Stimulated activated naive B cell treated with anti-CD40 and anti-IgM and Interleukin-4, amounts not matched to agents 10 μg/mL and 1 μg/mL and 100 μg/mL, for 72 hours (primary cell): ENCODE measurements around the gene FNDC5.

Experiments
- ATAC-seq, 2 donors: fragments of 150-1000 bp; cut with Tn5 transposase; replicated peaks; 2 replicates each; pipeline ENCODE4 v1.10.0; 2021; ENCODE audit warnings: moderate library complexity in 1 of 2
- DNase-seq: peaks from one replicate; pipeline ENCODE4 v3.0.0; 2021
- H3K27ac Mint-ChIP-seq: one replicate; pipeline ENCODE4 v1.8.0; 2022; ENCODE audit warnings: mild to moderate bottlenecking, mixed read lengths
- H3K27me3 Mint-ChIP-seq, 2 donors: one replicate each; pipeline ENCODE4 v1.8.0; 2022; ENCODE audit warnings: mixed read lengths in 2 of 2
- H3K36me3 Mint-ChIP-seq, 2 donors: one replicate each; pipeline ENCODE4 v1.8.0; 2022; ENCODE audit warnings: mixed read lengths in 2 of 2, mild to moderate bottlenecking in 1 of 2
- H3K4me1 Mint-ChIP-seq, 2 donors: one replicate each; pipeline ENCODE4 v1.8.0; 2022; ENCODE audit warnings: mixed read lengths in 2 of 2, mild to moderate bottlenecking in 1 of 2
- H3K4me3 Mint-ChIP-seq, 2 donors: one replicate each; pipeline ENCODE4 v1.8.0; 2022; ENCODE audit warnings: mild to moderate bottlenecking in 2 of 2, mixed read lengths in 2 of 2, moderate library complexity in 1 of 2
- H3K9me3 Mint-ChIP-seq, 2 donors: one replicate each; pipeline ENCODE4 v1.8.0; 2022; ENCODE audit warnings: mixed read lengths in 2 of 2, mild to moderate bottlenecking in 1 of 2

The FNDC5 gene

GRCh38 chr1:32871364-32872191, 866 bp upstream of the FNDC5 start:
- ATAC-seq (peak in 1 of 2 donors; percentile 18), DNase-seq (no peak)
- peaks cover 14 to 16% of the 10 kb centered on the region in 2 donors for H3K36me3 Mint-ChIP-seq
- H3K27me3 Mint-ChIP-seq, result peaks cover 46 to 55% of the 10 kb centered on the region in 2 donors
- H3K4me1 Mint-ChIP-seq, result peaks cover 27 to 48% of the 10 kb centered on the region in 2 donors
- H3K9me3 Mint-ChIP-seq, result no peaks in the 10 kb centered on the region
- H3K27ac Mint-ChIP-seq, result no peak overlapping the region
- H3K4me3 Mint-ChIP-seq, result peak overlapping the region; percentile 75 to 80

DNA sequence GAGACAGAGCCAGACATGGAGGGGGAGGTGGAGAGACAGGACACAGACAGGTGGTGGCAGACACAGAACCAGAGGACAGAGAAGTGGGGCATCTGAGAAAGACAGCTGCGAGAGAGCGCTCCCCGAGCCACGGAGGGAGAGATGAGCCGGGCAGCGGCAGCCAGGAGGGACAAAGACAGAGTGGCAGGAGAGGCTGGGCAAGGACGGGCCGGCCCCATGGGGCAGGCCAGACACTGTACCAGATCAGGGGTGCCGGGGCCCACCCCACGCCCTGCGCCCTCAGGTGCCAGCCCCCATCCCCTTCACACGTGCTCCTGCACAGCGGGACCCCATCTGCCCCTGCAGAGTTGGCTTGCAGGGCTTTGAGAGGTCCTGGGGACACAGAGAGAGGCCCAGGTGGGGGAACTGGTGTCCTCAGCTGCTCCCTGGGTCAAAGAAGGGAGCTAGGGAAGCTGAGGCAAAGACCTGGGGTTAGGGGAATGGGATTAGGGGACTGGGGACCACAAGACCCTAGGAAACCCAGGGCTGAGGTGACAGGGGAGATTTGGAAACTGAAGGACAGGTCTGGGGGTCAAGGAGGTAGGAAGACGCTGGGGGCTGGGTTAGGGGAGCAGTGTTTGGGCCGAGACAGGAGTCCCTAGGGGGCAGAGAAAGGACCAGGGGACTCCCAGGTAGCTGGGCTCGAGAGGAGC, 643 bp downstream of the FNDC5 start:
- peaks cover 15 to 34% of the 10 kb centered on the region in 2 donors for H3K4me1 Mint-ChIP-seq
- H3K27ac Mint-ChIP-seq, result peak overlapping the region; percentile 63
- peaks cover 19 to 20% of the 10 kb centered on the region in 2 donors for H3K36me3 Mint-ChIP-seq
- no peaks in the 10 kb centered on the region for H3K9me3 Mint-ChIP-seq
- ATAC-seq (no peak), DNase-seq (no peak)
- peaks cover 34 to 41% of the 10 kb centered on the region in 2 donors for H3K27me3 Mint-ChIP-seq
- H3K4me3 Mint-ChIP-seq, result peak overlapping the region; percentile 80 to 81

DNA sequence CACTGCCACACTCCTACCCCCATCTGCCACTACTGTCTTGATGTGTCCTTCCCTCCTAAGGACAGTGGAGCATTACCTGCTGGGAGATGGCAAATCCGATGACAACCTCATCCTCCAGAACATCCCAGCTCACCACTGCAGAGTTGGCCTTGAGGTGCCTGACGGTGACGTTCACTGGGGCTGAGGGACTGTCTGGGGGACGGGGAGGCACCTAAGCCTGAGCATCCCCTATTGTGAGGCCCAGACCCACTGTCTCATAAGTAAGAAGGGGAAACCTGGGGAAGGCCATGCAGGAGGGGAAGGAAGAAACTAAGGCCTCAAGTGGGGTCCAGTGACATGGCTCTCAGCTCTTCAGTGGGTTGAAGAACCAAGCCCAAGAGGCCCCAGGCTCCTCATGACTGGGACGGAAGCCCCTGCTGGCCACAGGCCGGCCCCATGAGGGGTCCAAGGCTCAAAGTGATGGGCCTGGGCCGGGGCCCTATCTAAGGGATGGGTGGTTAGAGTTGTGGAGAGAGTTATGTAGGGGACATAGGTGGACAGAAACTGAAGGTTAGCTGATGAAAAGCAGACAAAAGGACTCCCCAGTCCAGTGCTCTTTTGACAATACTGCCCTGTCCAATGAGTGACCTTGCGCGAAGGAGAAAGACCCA, 1.8 kb downstream of the FNDC5 start:
- H3K36me3 Mint-ChIP-seq, result peaks cover 19 to 29% of the 10 kb centered on the region in 2 donors
- peaks cover 15 to 34% of the 10 kb centered on the region in 2 donors for H3K4me1 Mint-ChIP-seq
- ATAC-seq (no peak), DNase-seq (no peak)
- no peaks in the 10 kb centered on the region for H3K9me3 Mint-ChIP-seq
- H3K27ac Mint-ChIP-seq, result no peak overlapping the region
- H3K27me3 Mint-ChIP-seq, result peaks cover 29 to 35% of the 10 kb centered on the region in 2 donors
- H3K4me3 Mint-ChIP-seq, result peak overlapping the region in 1 of 2 donors; percentile 80

DNA sequence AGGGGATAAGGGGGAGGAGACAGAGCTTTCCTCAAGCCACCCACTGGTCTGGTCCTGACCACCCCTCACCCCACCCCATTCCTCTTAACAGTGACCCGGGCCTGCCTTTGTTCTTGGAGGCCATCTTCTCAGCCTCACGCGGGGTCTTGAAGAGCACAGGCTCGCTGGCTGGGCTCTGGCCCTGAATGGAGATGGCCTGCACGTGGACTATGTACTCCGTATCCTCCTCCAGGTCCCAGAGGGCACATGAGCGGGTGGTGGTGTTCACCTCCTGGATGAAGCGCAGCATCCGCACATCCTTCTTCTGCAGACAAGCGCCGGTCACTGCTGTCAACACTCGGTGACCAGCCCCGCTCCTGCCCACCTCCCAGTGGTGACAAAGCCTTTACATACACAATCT, 2.6 kb downstream of the FNDC5 start:
- no peaks in the 10 kb centered on the region for H3K9me3 Mint-ChIP-seq
- H3K36me3 Mint-ChIP-seq, result peaks cover 19 to 35% of the 10 kb centered on the region in 2 donors
- H3K4me3 Mint-ChIP-seq, result no peak overlapping the region
- peaks cover 15 to 34% of the 10 kb centered on the region in 2 donors for H3K4me1 Mint-ChIP-seq
- H3K27me3 Mint-ChIP-seq, result peaks cover 29 to 35% of the 10 kb centered on the region in 2 donors
- ATAC-seq, result no peak
- DNase-seq, result no peak
- H3K27ac Mint-ChIP-seq, result no peak overlapping the region

- ATAC-seq, result no peak
- no peak overlapping the region for H3K27ac Mint-ChIP-seq
These were observed 3.0 kb downstream of the FNDC5 start for GRCh38 chr1:32867671-32868070.

GRCh38 chr1:32867151-32867550, 3.6 kb downstream of the FNDC5 start:
- Mint-ChIP-seq H3K4me1 (peaks cover 11 to 25% of the 10 kb centered on the region in 2 donors), H3K36me3 (peaks cover 28 to 45% of the 10 kb centered on the region in 2 donors)
- no peak for ATAC-seq

More at GRCh38 chr1:32867671-32868070, 3.0 kb downstream of the FNDC5 start:
- Mint-ChIP-seq H3K4me3 (no peak overlapping the region), H3K9me3 (no peaks in the 10 kb centered on the region), H3K27me3 (peaks cover 27 to 32% of the 10 kb centered on the region in 2 donors), H3K36me3 (peaks cover 22 to 39% of the 10 kb centered on the region in 2 donors), H3K4me1 (peaks cover 13 to 30% of the 10 kb centered on the region in 2 donors)
- no peak for DNase-seq

DNA sequence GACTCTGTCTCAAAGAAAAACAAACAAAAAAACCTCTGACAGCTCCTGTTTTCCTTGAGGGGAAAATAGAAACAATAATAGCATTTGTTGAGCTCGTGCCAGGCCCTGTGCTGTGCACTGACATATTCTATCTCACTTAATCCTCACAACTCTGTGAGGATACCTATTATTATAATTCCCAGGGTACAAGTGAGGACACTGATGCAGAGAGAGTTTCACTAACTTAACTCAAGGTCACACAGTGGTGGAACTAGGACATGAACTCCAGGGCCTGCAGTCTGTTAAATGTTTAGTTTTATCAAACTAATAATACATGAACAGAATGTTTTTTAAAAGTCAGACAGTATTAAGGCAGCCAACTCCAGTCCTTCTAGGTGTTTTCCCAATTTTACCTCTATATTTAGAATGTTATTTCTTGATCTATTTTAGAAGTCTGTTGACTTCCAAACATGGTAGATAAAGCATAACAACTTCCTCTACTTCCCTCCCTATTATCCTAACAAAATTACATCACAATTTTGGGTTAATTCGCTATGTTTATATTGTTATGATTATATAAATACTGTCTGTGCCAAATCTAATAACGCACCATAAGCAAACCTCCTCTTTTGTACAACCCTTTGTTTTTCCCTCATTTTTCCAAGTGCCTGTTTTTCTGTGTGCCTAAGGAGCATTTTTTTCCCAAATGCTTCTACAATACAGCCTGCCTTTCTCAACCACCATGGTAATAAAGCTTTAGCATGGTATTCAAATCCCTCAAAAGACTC, 4.9 kb downstream of the FNDC5 start:
- no peak for DNase-seq
- no peak for ATAC-seq
- Mint-ChIP-seq H3K36me3 (peaks cover 30 to 51% of the 10 kb centered on the region in 2 donors), H3K4me1 (peaks cover 8 to 13% of the 10 kb centered on the region in 2 donors), H3K4me3 (no peak overlapping the region), H3K27ac (no peak overlapping the region), H3K9me3 (no peaks in the 10 kb centered on the region), H3K27me3 (peaks cover 14 to 17% of the 10 kb centered on the region in 2 donors)

More at GRCh38 chr1:32867151-32867550, 3.6 kb downstream of the FNDC5 start:
- Mint-ChIP-seq H3K27me3 (peaks cover 25 to 29% of the 10 kb centered on the region in 2 donors), H3K27ac (peak overlapping the region; percentile 37), H3K4me3 (no peak overlapping the region), H3K9me3 (no peaks in the 10 kb centered on the region)
- no peak for DNase-seq

DNA sequence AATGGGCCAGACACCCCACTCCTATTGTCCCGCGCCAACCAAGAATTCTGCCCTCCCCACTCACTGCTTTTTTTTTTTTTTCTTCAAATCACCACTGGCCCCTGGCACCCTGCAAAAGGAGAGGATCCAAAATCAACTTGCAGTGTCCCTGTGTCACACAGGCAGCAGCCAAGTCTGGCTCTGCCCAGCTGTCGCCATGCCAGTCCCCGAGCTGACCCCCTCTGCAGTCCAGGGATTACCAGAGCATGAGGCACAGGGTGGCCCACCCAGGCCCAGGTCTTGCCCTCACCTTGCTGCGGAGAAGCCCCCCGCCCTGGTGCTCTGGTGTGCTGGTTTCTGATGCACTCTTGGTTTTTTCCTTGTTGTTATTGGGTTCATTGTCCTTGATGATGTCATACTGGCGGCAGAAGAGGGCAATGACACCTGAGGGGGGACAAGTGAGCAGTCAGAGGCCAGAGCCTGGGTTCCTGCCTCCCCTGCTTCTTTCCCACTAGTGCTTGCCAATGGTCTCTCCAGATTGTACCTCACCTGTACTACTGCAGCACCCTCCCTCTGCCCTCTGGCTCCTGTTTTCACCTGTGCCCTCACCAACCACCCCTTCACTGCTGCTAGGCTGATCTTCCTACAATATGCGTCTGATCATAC, 6.2 kb downstream of the FNDC5 start:
- Mint-ChIP-seq H3K36me3 (peaks cover 26 to 50% of the 10 kb centered on the region in 2 donors), H3K4me3 (no peak overlapping the region), H3K9me3 (no peaks in the 10 kb centered on the region), H3K27me3 (peaks cover 5 to 7% of the 10 kb centered on the region in 2 donors), H3K4me1 (peaks cover 3 to 4% of the 10 kb centered on the region in 2 donors), H3K27ac (no peak overlapping the region)
- DNase-seq (no peak), ATAC-seq (no peak)

GRCh38 chr1:32863881-32864245, 6.8 kb downstream of the FNDC5 start:
- H3K27ac Mint-ChIP-seq, result no peak overlapping the region
- peaks cover 0 to 1% of the 10 kb centered on the region in 2 donors for H3K27me3 Mint-ChIP-seq
- H3K4me1 Mint-ChIP-seq, result no peaks in the 10 kb centered on the region
- no peak for ATAC-seq
- H3K9me3 Mint-ChIP-seq, result no peaks in the 10 kb centered on the region
- DNase-seq, result no peak
- no peak overlapping the region for H3K4me3 Mint-ChIP-seq
- H3K36me3 Mint-ChIP-seq, result peaks cover 27 to 47% of the 10 kb centered on the region in 2 donors

DNA sequence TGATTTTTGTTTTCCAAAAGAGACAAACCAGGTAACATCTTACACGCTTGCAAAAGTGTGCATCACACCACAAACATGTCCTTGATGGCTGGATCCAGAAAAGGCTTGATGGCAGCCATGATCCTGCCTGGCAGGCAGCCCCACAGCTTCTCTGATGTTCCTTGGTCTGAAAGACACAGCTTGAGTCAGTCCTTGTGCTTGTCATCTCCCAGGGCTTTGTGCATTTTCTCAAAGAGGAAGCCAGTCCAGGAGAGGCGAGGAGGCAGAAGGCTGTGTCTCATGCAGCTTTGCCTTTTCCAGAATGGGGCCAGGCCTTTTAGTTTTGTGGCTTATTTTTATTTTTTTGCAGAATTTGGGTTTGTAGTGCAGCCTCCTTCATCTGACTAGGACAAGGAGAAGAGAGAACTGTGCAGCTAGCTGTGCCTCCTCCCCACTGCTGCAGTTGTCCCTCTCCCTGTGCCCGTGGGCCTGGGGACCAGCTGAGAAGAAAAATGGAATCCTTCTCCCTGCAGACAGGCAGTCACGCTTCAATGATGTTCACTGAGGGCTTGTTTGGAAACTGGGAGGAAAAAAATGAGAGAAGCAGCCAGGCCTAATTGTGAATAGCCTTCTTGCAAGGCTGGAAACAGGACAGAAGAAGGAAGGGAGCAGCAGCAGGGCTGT, 7.4 kb downstream of the FNDC5 start:
- Mint-ChIP-seq H3K4me1 (no peaks in the 10 kb centered on the region), H3K27ac (no peak overlapping the region), H3K4me3 (no peak overlapping the region), H3K9me3 (no peaks in the 10 kb centered on the region), H3K36me3 (peaks cover 23 to 45% of the 10 kb centered on the region in 2 donors), H3K27me3 (no peaks in the 10 kb centered on the region)
- ATAC-seq, result no peak
- DNase-seq, result no peak

- Mint-ChIP-seq H3K9me3 (no peaks in the 10 kb centered on the region), H3K27me3 (no peaks in the 10 kb centered on the region), H3K27ac (peak overlapping the region; percentile 37), H3K4me1 (no peaks in the 10 kb centered on the region), H3K4me3 (no peak overlapping the region), H3K36me3 (peaks cover 22 to 50% of the 10 kb centered on the region in 2 donors)
- DNase-seq (no peak), ATAC-seq (no peak)
These were observed 8.6 kb downstream of the FNDC5 start for GRCh38 chr1:32861904-32862695.

DNA sequence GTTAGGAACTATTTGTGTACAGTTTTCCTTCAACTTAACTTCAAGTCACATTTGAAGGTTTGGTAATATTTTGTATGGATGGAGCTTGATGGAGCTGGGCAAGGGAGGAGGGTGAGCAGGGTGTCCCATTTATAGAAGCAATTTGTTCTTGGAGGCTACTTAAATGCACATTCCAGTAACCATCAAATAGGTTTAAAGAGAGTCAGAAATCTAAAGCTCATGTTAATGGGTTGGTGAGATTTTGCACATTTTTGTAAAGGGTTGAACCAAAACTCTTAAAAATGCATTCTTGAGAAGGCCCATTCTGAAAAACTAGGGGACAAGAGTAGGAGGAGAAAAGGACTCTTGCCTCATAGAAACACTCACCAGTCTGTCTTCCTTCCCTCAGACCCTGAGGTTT, 10.1 kb downstream of the FNDC5 start:
- Mint-ChIP-seq H3K4me1 (no peaks in the 10 kb centered on the region), H3K9me3 (no peaks in the 10 kb centered on the region), H3K27ac (no peak overlapping the region), H3K4me3 (no peak overlapping the region), H3K27me3 (no peaks in the 10 kb centered on the region), H3K36me3 (peaks cover 24 to 48% of the 10 kb centered on the region in 2 donors)
- ATAC-seq (no peak), DNase-seq (no peak)
